ENCODE data around the gene HMOX2.

The HMOX2 gene

GRCh38 chr16:4523686-4524085 lies 47.5 kb downstream of the HMOX2 start:
- no peaks in the 10 kb centered on the region for H3K27me3 ChIP-seq (ENCODE audit: control insufficient read depth, insufficient read depth, low read length)
- H3K4me1 ChIP-seq (ENCODE audit: control insufficient read depth, insufficient read depth, low read length): no peaks in the 10 kb centered on the region
- no peak overlapping the region for H3K9ac ChIP-seq (ENCODE audit: low read length)
- H3K36me3 ChIP-seq (ENCODE audit: control insufficient read depth, insufficient read depth, low read length): no peaks in the 10 kb centered on the region
- H3K27ac ChIP-seq (ENCODE audit: low read depth, low read length): no peak overlapping the region
- H3K4me3 ChIP-seq (ENCODE audit: low read length): no peak overlapping the region

GRCh38 chr16:4524571-4524970 lies 48.4 kb downstream of the HMOX2 start:
- Histone ChIP-seq H3K27ac (ENCODE audit: low read depth, low read length) (no peak overlapping the region), H3K4me3 (ENCODE audit: low read length) (no peak overlapping the region), H3K9ac (ENCODE audit: low read length) (no peak overlapping the region), H3K36me3 (ENCODE audit: control insufficient read depth, insufficient read depth, low read length) (no peaks in the 10 kb centered on the region), H3K4me1 (ENCODE audit: control insufficient read depth, insufficient read depth, low read length) (peaks cover 6% of the 10 kb centered on the region), H3K27me3 (ENCODE audit: control insufficient read depth, insufficient read depth, low read length) (no peaks in the 10 kb centered on the region)

- no peak overlapping the region for H3K27ac ChIP-seq (ENCODE audit: low read depth, low read length)
- H3K4me3 ChIP-seq (ENCODE audit: low read length): no peak overlapping the region
Observed at GRCh38 chr16:4525069-4525468, 48.9 kb downstream of the HMOX2 start.

GRCh38 chr16:4525634-4526277 lies 49.6 kb downstream of the HMOX2 start:
- H3K27me3 ChIP-seq (ENCODE audit: control insufficient read depth, insufficient read depth, low read length): no peaks in the 10 kb centered on the region
- H3K36me3 ChIP-seq (ENCODE audit: control insufficient read depth, insufficient read depth, low read length): no peaks in the 10 kb centered on the region
- H3K4me3 ChIP-seq (ENCODE audit: low read length): no peak overlapping the region
- no peak overlapping the region for H3K9ac ChIP-seq (ENCODE audit: low read length)
- peaks cover 6% of the 10 kb centered on the region for H3K4me1 ChIP-seq (ENCODE audit: control insufficient read depth, insufficient read depth, low read length)
- no peak overlapping the region for H3K27ac ChIP-seq (ENCODE audit: low read depth, low read length)

More at GRCh38 chr16:4525069-4525468, 48.9 kb downstream of the HMOX2 start:
- H3K36me3 ChIP-seq (ENCODE audit: control insufficient read depth, insufficient read depth, low read length): no peaks in the 10 kb centered on the region
- no peak overlapping the region for H3K9ac ChIP-seq (ENCODE audit: low read length)
- H3K27me3 ChIP-seq (ENCODE audit: control insufficient read depth, insufficient read depth, low read length): no peaks in the 10 kb centered on the region
- H3K4me1 ChIP-seq (ENCODE audit: control insufficient read depth, insufficient read depth, low read length): peaks cover 6% of the 10 kb centered on the region

GRCh38 chr16:4529085-4530060 lies 53.2 kb downstream of the HMOX2 start:
- H3K27ac ChIP-seq (ENCODE audit: low read depth, low read length): peak overlapping the region; percentile 51
- H3K9ac ChIP-seq (ENCODE audit: low read length): no peak overlapping the region
- H3K4me1 ChIP-seq (ENCODE audit: control insufficient read depth, insufficient read depth, low read length): peaks cover 6% of the 10 kb centered on the region
- H3K4me3 ChIP-seq (ENCODE audit: low read length): no peak overlapping the region
- H3K36me3 ChIP-seq (ENCODE audit: control insufficient read depth, insufficient read depth, low read length): no peaks in the 10 kb centered on the region
- no peaks in the 10 kb centered on the region for H3K27me3 ChIP-seq (ENCODE audit: control insufficient read depth, insufficient read depth, low read length)

GRCh38 chr16:4531811-4532210 lies 55.6 kb downstream of the HMOX2 start:
- no peaks in the 10 kb centered on the region for H3K36me3 ChIP-seq (ENCODE audit: control insufficient read depth, insufficient read depth, low read length)

GRCh38 chr16:4532238-4532637 lies 56.0 kb downstream of the HMOX2 start:
- no peaks in the 10 kb centered on the region for H3K27me3 ChIP-seq (ENCODE audit: control insufficient read depth, insufficient read depth, low read length)
- H3K27ac ChIP-seq (ENCODE audit: low read depth, low read length): no peak overlapping the region
- H3K4me3 ChIP-seq (ENCODE audit: low read length): no peak overlapping the region
- H3K36me3 ChIP-seq (ENCODE audit: control insufficient read depth, insufficient read depth, low read length): no peaks in the 10 kb centered on the region
- peaks cover 6% of the 10 kb centered on the region for H3K4me1 ChIP-seq (ENCODE audit: control insufficient read depth, insufficient read depth, low read length)
- H3K9ac ChIP-seq (ENCODE audit: low read length): no peak overlapping the region

More at GRCh38 chr16:4531811-4532210, 55.6 kb downstream of the HMOX2 start:
- no peak overlapping the region for H3K4me3 ChIP-seq (ENCODE audit: low read length)
- no peak overlapping the region for H3K27ac ChIP-seq (ENCODE audit: low read depth, low read length)
- peaks cover 6% of the 10 kb centered on the region for H3K4me1 ChIP-seq (ENCODE audit: control insufficient read depth, insufficient read depth, low read length)
- no peaks in the 10 kb centered on the region for H3K27me3 ChIP-seq (ENCODE audit: control insufficient read depth, insufficient read depth, low read length)
- H3K9ac ChIP-seq (ENCODE audit: low read length): no peak overlapping the region

- peaks cover 6% of the 10 kb centered on the region for H3K4me1 ChIP-seq (ENCODE audit: control insufficient read depth, insufficient read depth, low read length)
- no peak overlapping the region for H3K9ac ChIP-seq (ENCODE audit: low read length)
- no peaks in the 10 kb centered on the region for H3K27me3 ChIP-seq (ENCODE audit: control insufficient read depth, insufficient read depth, low read length)
- no peaks in the 10 kb centered on the region for H3K36me3 ChIP-seq (ENCODE audit: control insufficient read depth, insufficient read depth, low read length)
- H3K27ac ChIP-seq (ENCODE audit: low read depth, low read length): no peak overlapping the region
- no peak overlapping the region for H3K4me3 ChIP-seq (ENCODE audit: low read length)
Observed at GRCh38 chr16:4533490-4533889, 57.3 kb downstream of the HMOX2 start.

- Histone ChIP-seq H3K4me1 (ENCODE audit: control insufficient read depth, insufficient read depth, low read length) (peaks cover 5% of the 10 kb centered on the region), H3K4me3 (ENCODE audit: low read length) (no peak overlapping the region), H3K27me3 (ENCODE audit: control insufficient read depth, insufficient read depth, low read length) (no peaks in the 10 kb centered on the region), H3K27ac (ENCODE audit: low read depth, low read length) (no peak overlapping the region), H3K9ac (ENCODE audit: low read length) (no peak overlapping the region), H3K36me3 (ENCODE audit: control insufficient read depth, insufficient read depth, low read length) (no peaks in the 10 kb centered on the region)
Observed at GRCh38 chr16:4534151-4534790, 58.1 kb downstream of the HMOX2 start.

GRCh38 chr16:4535627-4536108 lies 59.5 kb downstream of the HMOX2 start:
- H3K4me3 ChIP-seq (ENCODE audit: low read length): no peak overlapping the region
- H3K36me3 ChIP-seq (ENCODE audit: control insufficient read depth, insufficient read depth, low read length): no peaks in the 10 kb centered on the region
- H3K9ac ChIP-seq (ENCODE audit: low read length): no peak overlapping the region
- H3K27me3 ChIP-seq (ENCODE audit: control insufficient read depth, insufficient read depth, low read length): no peaks in the 10 kb centered on the region
- peaks cover 3% of the 10 kb centered on the region for H3K4me1 ChIP-seq (ENCODE audit: control insufficient read depth, insufficient read depth, low read length)
- H3K27ac ChIP-seq (ENCODE audit: low read depth, low read length): no peak overlapping the region

- no peak overlapping the region for H3K27ac ChIP-seq (ENCODE audit: low read depth, low read length)
- peaks cover 3% of the 10 kb centered on the region for H3K4me1 ChIP-seq (ENCODE audit: control insufficient read depth, insufficient read depth, low read length)
Observed at GRCh38 chr16:4536391-4537106, 60.4 kb downstream of the HMOX2 start.

More at GRCh38 chr16:4536391-4537106, 60.4 kb downstream of the HMOX2 start:
- Histone ChIP-seq H3K27me3 (ENCODE audit: control insufficient read depth, insufficient read depth, low read length) (no peaks in the 10 kb centered on the region), H3K36me3 (ENCODE audit: control insufficient read depth, insufficient read depth, low read length) (no peaks in the 10 kb centered on the region), H3K4me3 (ENCODE audit: low read length) (no peak overlapping the region), H3K9ac (ENCODE audit: low read length) (no peak overlapping the region)

Data from rectal smooth muscle tissue (tissue), 1 donor.